Activated CD8-positive, alpha-beta memory T cell treated with anti-CD3 and anti-CD28 coated beads for 48 hours (primary cell): ENCODE measurements around the gene TMEM18.

Source experiments
- DNase-seq, 3 experiments: peaks; one replicate each; pipeline ENCODE4 v3.0.0-alpha.2; 2020; ENCODE audit warnings: low read depth in 2 of 3, low spot score in 2 of 3

Gene TMEM18

GRCh38 chr2:653645-654425, 23.4 kb downstream of the TMEM18 start:
- no peak for DNase-seq

- no peak for DNase-seq
These were observed 24.2 kb downstream of the TMEM18 start for GRCh38 chr2:652881-653480.

- DNase-seq = no peak
These were observed 25.2 kb downstream of the TMEM18 start for GRCh38 chr2:651951-652373.

- no peak for DNase-seq
These were observed 26.6 kb downstream of the TMEM18 start for GRCh38 chr2:650343-651310.

GRCh38 chr2:649426-650342, 27.5 kb downstream of the TMEM18 start:
- DNase-seq = no peak

- no peak for DNase-seq
These were observed 28.5 kb downstream of the TMEM18 start for GRCh38 chr2:648476-649424.

- no peak for DNase-seq
These were observed 29.4 kb downstream of the TMEM18 start for GRCh38 chr2:647691-648231.

GRCh38 chr2:647003-647560, 30.1 kb downstream of the TMEM18 start:
- DNase-seq = no peak

- no peak for DNase-seq
These were observed 32.3 kb downstream of the TMEM18 start for GRCh38 chr2:644871-645270.

- DNase-seq = no peak
These were observed 33.4 kb downstream of the TMEM18 start for GRCh38 chr2:643761-644160.

- DNase-seq = no peak
These were observed 33.9 kb downstream of the TMEM18 start for GRCh38 chr2:643334-643733.

- DNase-seq = no peak
These were observed 35.1 kb downstream of the TMEM18 start for GRCh38 chr2:641872-642815.

GRCh38 chr2:641164-641871, 35.9 kb downstream of the TMEM18 start:
- DNase-seq = no peak

- DNase-seq = no peak
These were observed 37.5 kb downstream of the TMEM18 start for GRCh38 chr2:639703-640102.

GRCh38 chr2:637804-638203, 39.4 kb downstream of the TMEM18 start:
- DNase-seq = no peak

GRCh38 chr2:637406-637776, 39.8 kb downstream of the TMEM18 start:
- DNase-seq = no peak
